ENCODE data around the gene GLP1R.

GRCh38 chr6:39084506-39084905, 35.9 kb downstream of the GLP1R start:
- no peak for TF ChIP-seq CTCF (optimal IDR thresholded peaks at IDR 0.05 in 1 of 3, IDR thresholded peaks at IDR 0.05 in 1 of 3, conservative IDR thresholded peaks at IDR 0.05 in 1 of 3; ENCODE audit: extremely low read depth in 1 of 3, insufficient read depth in 2 of 3, low read length in 3 of 3)
- no peak for TF ChIP-seq EZH2 (IDR thresholded peaks at IDR 0.05; ENCODE audit: low read length)

Data from keratinocyte (primary cell).